Bronchial epithelial cell (primary cell): Measurements from ENCODE around the gene FCHO2. TPM values are rescaled to one million over a fixed set of nuclear protein-coding genes. Genes with fewer than 3 reads are reported as not detected.
"Not testable (repeated sequence)": the region's sequence is repeated elsewhere in the genome, so short reads cannot be mapped to it uniquely, and the experiment has no call there.

ENCODE experiments used
- DNase-seq: peaks from one replicate; pipeline ENCODE4 v3.0.0-alpha.2; 2010; ENCODE audit warnings: low read depth
- FAIRE-seq: peaks from 2 replicates; lab custom pipeline; 2011; peaks lifted over from hg19 to GRCh38; lab: Jason Lieb, UNC
- H3K27me3 ChIP-seq: 2 replicates; pipeline ENCODE4 v1.5.1; 2011; ENCODE audit warnings: low read length; ENCODE audit not compliant: control insufficient read depth, insufficient read depth
- H3K36me3 ChIP-seq: 2 replicates; pipeline ENCODE4 v1.5.1; 2011; ENCODE audit warnings: low read length; ENCODE audit not compliant: control insufficient read depth, insufficient read depth
- H3K4me3 ChIP-seq: 2 replicates; pipeline ENCODE4 v1.5.1; 2011; ENCODE audit warnings: mild to moderate bottlenecking, low read depth, low read length, control low read depth
- CTCF ChIP-seq: IDR thresholded peaks from 2 replicates; pipeline ENCODE4 v1.5.1; 2011; ENCODE audit warnings: mild to moderate bottlenecking, moderate library complexity, low read length, control low read depth, inconsistent platforms; ENCODE audit not compliant: insufficient read depth, severe bottlenecking
- total RNA-seq: library from RNA; depleted of rRNA; stranded (reverse); fragments of >200 nt; gene quantifications from 2 replicates; pipeline ENCODE4 v1.2.1, GENCODE V29; 2014

The FCHO2 gene
- total RNA-seq, 1 donor from 2014 or later: 10.5 TPM

- DNase-seq (no peak), FAIRE-seq (no peak)
- H3K36me3 ChIP-seq: peaks cover 5% of the 10 kb centered on the region
Measured at GRCh38 chr5:72996632-72997031, 40.8 kb downstream of the FCHO2 start.

GRCh38 chr5:72999916-73000315 lies 44.1 kb downstream of the FCHO2 start:
- FAIRE-seq: no peak
- DNase-seq: no peak
- TF ChIP-seq CTCF: no peak
- H3K27me3 ChIP-seq: no peaks in the 10 kb centered on the region
- H3K36me3 ChIP-seq: peaks cover 4% of the 10 kb centered on the region
- H3K4me3 ChIP-seq: no peak overlapping the region

More at GRCh38 chr5:72996632-72997031, 40.8 kb downstream of the FCHO2 start:
- TF ChIP-seq CTCF: no peak
- no peaks in the 10 kb centered on the region for H3K27me3 ChIP-seq
- no peak overlapping the region for H3K4me3 ChIP-seq

- H3K4me3 ChIP-seq: no peak overlapping the region
- H3K27me3 ChIP-seq: no peaks in the 10 kb centered on the region
- DNase-seq: no peak
- no peak for TF ChIP-seq CTCF
- peaks cover 2% of the 10 kb centered on the region for H3K36me3 ChIP-seq
- no peak for FAIRE-seq
Measured at GRCh38 chr5:73005886-73006285, 50.0 kb downstream of the FCHO2 start.

GRCh38 chr5:73007051-73007450 lies 51.2 kb downstream of the FCHO2 start:
- no peaks in the 10 kb centered on the region for H3K27me3 ChIP-seq
- peaks cover 2% of the 10 kb centered on the region for H3K36me3 ChIP-seq
- no peak overlapping the region for H3K4me3 ChIP-seq
- DNase-seq: no peak
- TF ChIP-seq CTCF: no peak
- no peak for FAIRE-seq

GRCh38 chr5:73008831-73009230 lies 53.0 kb downstream of the FCHO2 start:
- DNase-seq (no peak), FAIRE-seq (no peak)
- Histone ChIP-seq H3K36me3 (no peaks in the 10 kb centered on the region), H3K4me3 (no peak overlapping the region), H3K27me3 (no peaks in the 10 kb centered on the region)
- TF ChIP-seq CTCF: no peak

- DNase-seq, FAIRE-seq, H3K36me3 ChIP-seq, H3K4me3 ChIP-seq, H3K27me3 ChIP-seq: not testable (repeated sequence)
Measured at GRCh38 chr5:73011612-73012011, 55.8 kb downstream of the FCHO2 start.
